GM21367 (cell line): ENCODE results near the gene R3HCC1L.
A peak's percentile ranks its signal among the peaks of the same experiment; 100 is the strongest.
"Not testable (repeated sequence)": the region's sequence is repeated elsewhere in the genome, so short reads cannot be mapped to it uniquely, and the experiment has no call there.

Source experiments
- ATAC-seq: cut with Tn5 transposase; IDR thresholded peaks from one replicate; pipeline ENCODE4 v1.9.1; 2021; ENCODE audit not compliant: unreplicated experiment

Gene R3HCC1L

DNA sequence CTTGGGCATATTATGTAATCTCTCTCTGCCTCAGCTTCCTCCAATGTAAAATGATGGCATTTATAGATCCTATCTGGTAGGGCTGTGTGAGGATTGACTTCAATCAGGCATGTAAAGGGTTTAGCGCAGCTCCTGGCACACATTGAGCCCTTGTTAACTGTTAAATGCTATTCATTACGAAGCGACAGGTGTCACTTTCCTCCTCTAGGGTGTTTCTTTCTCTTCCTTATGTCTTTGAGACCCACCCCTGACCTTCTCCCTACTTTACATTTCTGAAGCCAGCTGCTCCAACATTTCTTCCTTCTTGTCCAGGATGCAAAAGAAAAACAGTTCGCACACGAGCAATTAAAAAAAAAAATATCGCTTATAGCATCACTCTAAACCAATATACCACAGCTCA, 5.7 kb upstream of the R3HCC1L start:
- ATAC-seq = no peak

DNA sequence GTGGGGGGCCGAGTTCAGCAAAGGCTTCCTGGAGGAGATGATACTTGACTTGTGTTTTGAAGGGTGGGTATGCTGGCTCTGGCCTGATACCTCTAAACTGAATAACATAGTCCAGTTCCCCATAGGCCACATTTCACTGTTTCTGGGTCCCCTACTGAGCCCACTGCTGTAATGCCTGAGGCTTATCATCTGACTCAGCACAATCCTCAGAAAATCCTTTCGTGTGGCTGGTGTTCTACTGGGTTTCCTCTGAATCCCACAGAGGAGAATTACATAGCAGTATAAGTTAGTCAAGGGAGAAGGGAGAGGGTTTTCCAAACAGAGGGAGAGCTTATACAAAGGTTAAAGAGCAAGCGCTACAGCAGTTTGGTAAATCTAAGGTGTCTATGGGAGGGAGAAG, 2.8 kb upstream of the R3HCC1L start:
- no peak for ATAC-seq

GRCh38 chr10:98133075-98133752, 1.2 kb upstream of the R3HCC1L start:
- peak; percentile 45 for ATAC-seq

- ATAC-seq = no peak
These were observed 383 bp upstream of the R3HCC1L start for GRCh38 chr10:98134117-98134430.

GRCh38 chr10:98135222-98135899, 904 bp downstream of the R3HCC1L start:
- ATAC-seq = peak; percentile 4

- not testable (repeated sequence) for ATAC-seq
These were observed 2.3 kb downstream of the R3HCC1L start for GRCh38 chr10:98136775-98137174.

- no peak for ATAC-seq
These were observed 3.6 kb downstream of the R3HCC1L start for GRCh38 chr10:98138031-98138430.

DNA sequence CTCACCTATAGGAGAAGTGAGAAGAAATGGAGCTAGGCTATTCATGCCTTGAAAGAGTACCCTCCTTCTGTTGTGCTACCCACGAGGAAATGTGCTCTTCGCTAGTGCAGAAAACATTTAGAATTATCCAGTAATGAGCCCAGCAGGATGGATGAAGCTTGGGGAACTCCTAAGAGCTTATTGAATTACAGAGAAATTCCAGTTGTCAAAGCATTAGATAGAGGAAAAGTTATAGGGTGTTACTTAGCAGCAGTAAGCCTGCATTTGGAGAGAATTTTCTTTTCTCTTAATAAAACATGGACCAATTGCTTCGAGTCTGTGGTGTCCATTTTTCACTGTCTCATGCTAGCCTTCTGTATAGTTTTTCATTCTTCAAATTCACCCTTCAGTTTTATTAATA, 5.0 kb downstream of the R3HCC1L start:
- ATAC-seq = no peak

DNA sequence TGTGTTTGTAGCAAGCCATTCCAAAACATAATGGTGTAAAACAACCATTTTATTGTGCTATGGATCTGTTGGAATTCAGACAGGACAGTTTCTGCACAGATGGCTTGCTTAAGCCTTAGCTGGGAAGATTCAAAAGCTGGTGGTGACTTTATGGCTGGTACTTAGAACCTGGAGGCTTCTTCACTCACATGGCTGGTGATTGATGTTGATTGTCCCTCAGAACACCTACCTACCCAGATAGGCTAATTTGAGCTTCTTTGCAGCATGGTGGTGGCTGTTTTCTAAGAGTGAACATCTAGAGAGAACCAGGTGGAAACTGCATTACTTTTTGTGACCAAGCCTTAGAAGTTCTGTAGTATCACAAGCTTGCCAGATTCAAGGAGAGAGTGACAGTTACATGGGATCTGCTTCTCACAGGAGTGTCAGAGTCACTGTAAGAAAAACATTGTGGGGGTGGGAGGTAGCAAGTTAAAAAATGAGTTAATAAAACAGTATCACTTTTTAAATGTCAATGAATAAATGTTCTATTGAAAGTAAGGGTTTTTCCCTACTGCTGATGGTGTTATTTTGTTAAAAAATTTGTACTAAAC, 7.1 kb downstream of the R3HCC1L start:
- ATAC-seq = no peak

DNA sequence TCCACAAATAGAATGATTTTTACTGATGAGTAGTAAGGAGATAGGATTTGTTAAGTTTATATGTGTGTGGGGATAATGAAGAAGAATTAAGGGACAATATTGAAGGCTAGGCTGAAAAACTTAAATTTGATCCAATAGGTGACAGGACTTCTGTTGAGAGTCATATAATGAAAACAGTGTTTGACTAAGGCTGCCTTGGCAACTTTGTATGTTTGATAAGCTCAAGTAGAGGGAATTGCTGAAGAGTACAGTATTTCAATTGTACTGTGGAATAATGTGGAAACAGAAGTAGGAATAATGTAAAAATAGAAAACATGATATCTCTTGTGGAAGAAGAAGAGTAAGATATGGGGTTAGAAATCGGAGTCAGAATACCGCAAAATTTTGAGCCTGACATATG, 10.5 kb downstream of the R3HCC1L start:
- no peak for ATAC-seq

GRCh38 chr10:98149858-98150257, 15.4 kb downstream of the R3HCC1L start:
- no peak for ATAC-seq

- ATAC-seq = no peak
These were observed 16.1 kb downstream of the R3HCC1L start for GRCh38 chr10:98150544-98150943.

DNA sequence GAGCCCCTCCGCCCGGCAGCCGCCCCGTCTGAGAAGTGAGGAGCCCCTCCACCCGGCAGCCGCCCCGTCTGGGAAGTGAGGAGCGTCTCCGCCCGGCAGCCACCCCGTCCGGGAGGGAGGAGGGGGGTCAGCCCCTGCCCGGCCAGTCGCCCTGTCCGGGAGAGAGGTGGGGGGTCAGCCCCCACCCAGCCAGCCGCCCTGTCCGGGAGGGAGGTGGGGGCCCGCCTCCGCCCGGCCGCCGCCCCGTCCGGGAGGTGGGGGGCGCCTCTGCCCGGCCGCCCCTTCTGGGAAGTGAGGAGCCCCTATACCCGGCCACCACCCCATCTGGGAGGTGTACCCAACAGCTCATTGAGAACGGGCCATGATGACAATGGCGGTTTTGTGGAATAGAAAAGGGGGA, 18.3 kb downstream of the R3HCC1L start:
- not testable (repeated sequence) for ATAC-seq

- not testable (repeated sequence) for ATAC-seq
These were observed 18.9 kb downstream of the R3HCC1L start for GRCh38 chr10:98153213-98153958.

- ATAC-seq = no peak
These were observed 19.6 kb downstream of the R3HCC1L start for GRCh38 chr10:98154076-98154475.

GRCh38 chr10:98158576-98158975, 24.1 kb downstream of the R3HCC1L start:
- no peak for ATAC-seq

DNA sequence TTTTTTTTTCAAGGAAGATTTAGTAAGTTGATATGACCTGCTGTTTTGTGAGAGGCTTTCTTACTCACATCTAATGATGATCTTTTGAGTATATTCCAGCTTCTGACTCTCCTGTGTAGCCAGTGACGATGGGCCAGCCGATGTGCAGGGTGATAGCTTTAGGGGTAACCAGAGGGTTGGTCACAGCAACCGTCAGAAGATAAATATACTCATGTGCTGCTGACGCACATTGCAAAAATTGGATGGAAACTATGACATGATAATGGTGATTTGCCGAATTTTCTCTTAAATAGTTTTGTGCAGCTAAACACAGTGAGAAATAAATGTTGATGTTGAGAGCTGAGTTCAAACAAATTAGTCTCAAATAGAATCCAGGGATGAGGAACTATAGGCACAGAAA, 29.5 kb downstream of the R3HCC1L start:
- no peak for ATAC-seq

GRCh38 chr10:98167191-98167590, 32.7 kb downstream of the R3HCC1L start:
- ATAC-seq = peak; percentile 48

DNA sequence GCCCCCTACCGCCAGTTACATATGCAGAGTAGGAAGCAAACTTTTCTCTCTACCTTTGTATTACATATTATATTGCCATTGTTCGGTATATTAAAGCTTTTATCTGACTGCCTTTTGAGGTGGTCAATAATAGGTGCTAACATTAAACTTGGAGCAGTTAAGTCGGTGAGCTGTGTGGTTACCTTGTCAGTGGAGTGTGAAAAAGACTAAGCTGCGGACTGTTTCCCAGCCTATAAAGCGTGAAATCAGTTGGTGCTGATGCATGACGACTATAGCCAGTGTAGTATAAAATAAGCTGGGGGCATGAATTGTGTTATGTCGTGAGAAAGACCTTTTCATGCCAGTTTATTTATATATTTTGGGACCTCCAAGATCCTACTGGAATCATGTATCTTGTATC, 33.7 kb downstream of the R3HCC1L start:
- ATAC-seq = peak; percentile 46

DNA sequence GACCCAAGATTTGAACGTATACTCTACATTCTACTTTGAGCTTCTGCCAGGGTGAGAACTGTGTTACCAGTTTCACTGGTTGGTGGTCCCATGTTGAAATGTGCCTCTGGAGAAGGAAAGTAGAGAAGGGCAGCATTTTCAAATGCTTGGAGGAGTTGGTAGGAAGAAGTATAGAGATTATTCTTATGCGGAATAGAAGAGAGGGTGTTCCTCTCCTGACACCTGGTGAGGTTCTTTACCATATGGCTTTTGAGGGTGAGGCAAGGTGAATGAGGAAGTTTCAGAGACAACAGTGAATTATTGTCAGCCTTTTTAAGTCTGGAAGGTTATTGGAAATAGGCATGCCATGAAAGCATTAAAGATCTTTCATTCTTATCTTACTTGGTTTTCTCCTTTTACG, 34.3 kb downstream of the R3HCC1L start:
- ATAC-seq = no peak

- ATAC-seq = no peak
These were observed 34.9 kb downstream of the R3HCC1L start for GRCh38 chr10:98169379-98169778.
